Stromal cell of bone marrow (primary cell): Measurements from ENCODE around the gene NAA15.
"Not testable (repeated sequence)": the region's sequence is repeated elsewhere in the genome, so short reads cannot be mapped to it uniquely, and the experiment has no call there.

ENCODE experiments used
- DNase-seq: peaks from one replicate; pipeline ENCODE4 v3.0.0-alpha.2; 2012; ENCODE audit warnings: low read depth

Gene NAA15

GRCh38 chr4:139453041-139453370, 151.7 kb downstream of the NAA15 start:
- peak; percentile 52 for DNase-seq

GRCh38 chr4:139453371-139454110, 152.2 kb downstream of the NAA15 start:
- DNase-seq, result peak; percentile 96

- no peak for DNase-seq
Measured at GRCh38 chr4:139454111-139455045, 153.1 kb downstream of the NAA15 start, which contains the start of gene RAB33B. Gene RAB33B (plus strand): TSS chr4:139454121. CDS start chr4:139454196, 75 bp downstream.

GRCh38 chr4:139455126-139455538, 153.8 kb downstream of the NAA15 start:
- DNase-seq, result no peak

GRCh38 chr4:139457318-139457717, 156.0 kb downstream of the NAA15 start:
- no peak for DNase-seq

GRCh38 chr4:139458543-139458942, 157.2 kb downstream of the NAA15 start:
- DNase-seq, result no peak

GRCh38 chr4:139458999-139459398, 157.7 kb downstream of the NAA15 start:
- DNase-seq, result no peak

- DNase-seq, result no peak
Measured at GRCh38 chr4:139460565-139460964, 159.3 kb downstream of the NAA15 start.

GRCh38 chr4:139461022-139461628, 159.8 kb downstream of the NAA15 start:
- no peak for DNase-seq

- DNase-seq, result not testable (repeated sequence)
Measured at GRCh38 chr4:139464512-139464911, 163.2 kb downstream of the NAA15 start.

GRCh38 chr4:139465922-139466321, 164.6 kb downstream of the NAA15 start:
- DNase-seq, result no peak

- DNase-seq, result not testable (repeated sequence)
Measured at GRCh38 chr4:139468756-139469155, 167.5 kb downstream of the NAA15 start.

GRCh38 chr4:139469216-139469615, 167.9 kb downstream of the NAA15 start:
- DNase-seq, result no peak
